IMR-90 (cell line): ENCODE measurements around the gene PLA2G2F. TPM values are rescaled to one million over a fixed set of nuclear protein-coding genes. Genes with fewer than 3 reads are reported as not detected.
A peak's percentile ranks its signal among the peaks of the same experiment; 100 is the strongest.

Experiments used
- ATAC-seq: fragments of 200-7000 bp; cut with Tn5 transposase; 2 replicates; pipeline ENCODE4 v1.9.1; 2020; ENCODE audit warnings: low read depth, mild to moderate bottlenecking, moderate library complexity
- BruUV-seq: library from RNA; stranded (reverse); fragments of 400-500 nt; replicated peaks from 2 replicates; lab custom pipeline; 2021; lab: Mats Ljungman, UMichigan
- CTCF ChIA-PET: fragments of 300-600 bp; formaldehyde crosslinking; extraction: SDS; loops from one replicate; lab custom pipeline; 2021; ENCODE audit warnings: antibody characterized with exemption; lab: Yijun Ruan, JAX
- POLR2A ChIA-PET: fragments of 300-600 bp; sonication (Branson Sonifier 250); formaldehyde crosslinking; loops from one replicate; lab custom pipeline; 2022; ENCODE audit warnings: antibody characterized with exemption; ENCODE audit not compliant: unreplicated experiment; lab: Charles Lee
- DNase-seq: peaks from one replicate; pipeline ENCODE4 v3.0.0; 2013
- H2AFZ ChIP-seq: replicated peaks from 2 replicates; pipeline ENCODE3; 2013; ENCODE audit warnings: low read length, mild to moderate bottlenecking; ENCODE audit not compliant: poor library complexity
- H2AK5ac ChIP-seq: 2 replicates; pipeline ENCODE4 v1.6.1; 2013; ENCODE audit warnings: low read depth, low read length, inconsistent platforms
- H2AK9ac ChIP-seq: replicated peaks from 2 replicates; pipeline ENCODE3; 2013; ENCODE audit warnings: mild to moderate bottlenecking, low read depth, low read length, moderate library complexity; ENCODE audit not compliant: poor library complexity
- H2BK120ac ChIP-seq: 2 replicates; pipeline ENCODE4 v1.6.1; 2013; ENCODE audit warnings: low read depth, low read length, inconsistent platforms
- H2BK15ac ChIP-seq: 3 replicates; pipeline ENCODE4 v1.6.1; 2013; ENCODE audit warnings: low read depth, low read length, inconsistent platforms
- H2BK20ac ChIP-seq: 2 replicates; pipeline ENCODE4 v1.6.1; 2013; ENCODE audit warnings: low read depth, mild to moderate bottlenecking, inconsistent platforms, low read length, moderate library complexity
- H2BK5ac ChIP-seq: 2 replicates; pipeline ENCODE4 v1.6.1; 2013; ENCODE audit warnings: mild to moderate bottlenecking, low read depth, low read length, inconsistent platforms; ENCODE audit not compliant: poor library complexity, severe bottlenecking
- H3K14ac ChIP-seq: replicated peaks from 2 replicates; pipeline ENCODE4 v1.6.1; 2013; ENCODE audit warnings: low read depth, low read length, inconsistent platforms
- H3K18ac ChIP-seq: 2 replicates; pipeline ENCODE4 v1.6.1; 2013; ENCODE audit warnings: low read depth, low read length, control low read depth
- H3K23ac ChIP-seq: 2 replicates; pipeline ENCODE4 v1.6.1; 2013; ENCODE audit warnings: low read depth, low read length, inconsistent platforms
- H3K27ac ChIP-seq: 2 replicates; pipeline ENCODE4 v1.5.1; 2013; ENCODE audit warnings: mild to moderate bottlenecking, control low read depth, low read length; ENCODE audit not compliant: insufficient read depth
- H3K27me3 ChIP-seq: 2 replicates; pipeline ENCODE4 v1.6.1; 2013; ENCODE audit warnings: low read length; ENCODE audit not compliant: control insufficient read depth, insufficient read depth
- H3K36me3 ChIP-seq: 2 replicates; pipeline ENCODE4 v1.6.1; 2013; ENCODE audit warnings: low read length, mixed read lengths; ENCODE audit not compliant: control insufficient read depth, insufficient read depth
- H3K4ac ChIP-seq: 2 replicates; pipeline ENCODE4 v1.6.1; 2013; ENCODE audit warnings: low read depth, low read length, inconsistent platforms
- H3K4me1 ChIP-seq: 2 replicates; pipeline ENCODE4 v1.6.1; 2013; ENCODE audit warnings: low read length, mixed read lengths; ENCODE audit not compliant: control insufficient read depth, insufficient read depth
- H3K4me2 ChIP-seq: 2 replicates; pipeline ENCODE4 v1.6.1; 2013; ENCODE audit warnings: low read depth, mild to moderate bottlenecking, control low read depth, low read length, moderate library complexity
- H3K4me3 ChIP-seq: 2 replicates; pipeline ENCODE4 v1.5.1; 2013; ENCODE audit warnings: low read depth, mild to moderate bottlenecking, control low read depth, low read length, moderate library complexity; ENCODE audit not compliant: insufficient read depth
- H3K56ac ChIP-seq: 2 replicates; pipeline ENCODE4 v1.6.1; 2013; ENCODE audit warnings: low read length, inconsistent platforms; ENCODE audit not compliant: insufficient read depth; ENCODE audit errors: extremely low read depth
- H3K79me1 ChIP-seq, 2 experiments: 2 replicates each; pipeline ENCODE4 v1.6.1; 2013; ENCODE audit warnings: low read length in 2 of 2, inconsistent platforms in 1 of 2, low read depth in 1 of 2
- H3K9ac ChIP-seq: 2 replicates; pipeline ENCODE4 v1.6.1; 2013; ENCODE audit warnings: low read depth, low read length, control low read depth
- H3K9me1 ChIP-seq: 2 replicates; pipeline ENCODE4 v1.6.1; 2013; ENCODE audit warnings: low read length, inconsistent platforms; ENCODE audit not compliant: insufficient read depth
- H3K9me3 ChIP-seq: 2 replicates; pipeline ENCODE4 v1.6.1; 2013; ENCODE audit warnings: low read length; ENCODE audit not compliant: control insufficient read depth, insufficient read depth
- H4K20me1 ChIP-seq: 2 replicates; pipeline ENCODE4 v1.6.1; 2013; ENCODE audit warnings: low read length, inconsistent platforms; ENCODE audit not compliant: insufficient read depth
- H4K5ac ChIP-seq: 2 replicates; pipeline ENCODE4 v1.6.1; 2013; ENCODE audit warnings: mild to moderate bottlenecking, low read depth, low read length, control low read depth
- H4K8ac ChIP-seq, 2 experiments: 2 replicates each; pipeline ENCODE4 v1.6.1; 2013; ENCODE audit warnings: low read depth in 2 of 2, low read length in 2 of 2, control low read depth in 1 of 2, inconsistent platforms in 1 of 2
- H4K91ac ChIP-seq: 2 replicates; pipeline ENCODE4 v1.6.1; 2013; ENCODE audit warnings: low read depth, low read length, inconsistent platforms; ENCODE audit not compliant: insufficient read depth
- WGBS, 2 experiments: methylation state at CpG; one replicate each; pipeline versions ENCODE4 v1.1.5 to v1.1.7; 2013; ENCODE audit warnings: missing lambda C conversion rate in 2 of 2; ENCODE audit not compliant: insufficient read length in 1 of 2; ENCODE audit errors: extremely low coverage in 2 of 2; 5-methylcytosine and 5-hydroxymethylcytosine counted together
- dilution Hi-C: fragments of 300-500 bp; cut with HindIII; formaldehyde crosslinking; loops from one replicate; pipeline ENCODE4 v1.14.3; 2018; ENCODE audit warnings: low sequenced_read_pairs; ENCODE audit not compliant: unreplicated experiment
- in situ Hi-C: fragments of 300-500 bp; cut with MboI; formaldehyde crosslinking; loops from 3 replicates; pipeline ENCODE4 v1.14.3; 2019; ENCODE audit warnings: low sequenced_read_pairs, inconsistent platforms, mixed read lengths
- intact Hi-C: fragments of 100-400 bp; cut with micrococcal nuclease; formaldehyde crosslinking; loops from 2 replicates; pipeline ENCODE4 v1.10.0; 2022
- polyA plus RNA-seq, 3 experiments: library from polyadenylated mRNA; depleted of rRNA; stranded (reverse); fragments of >200 nt; gene quantifications; 2 replicates each; pipeline ENCODE4 v1.2.3, GENCODE V29; 2012; ENCODE audit warnings: low replicate concordance in 1 of 3
- total RNA-seq: library from RNA; depleted of rRNA; stranded (reverse); fragments of >200 nt; gene quantifications from 2 replicates; pipeline ENCODE4 v1.2.3, GENCODE V29; 2012
- TF ChIP-seq, protein P1 (sequence below): fragments of 150-350 bp; IDR thresholded peaks from 2 replicates; pipeline ENCODE4 v1.6.1; 2017; ENCODE audit warnings: mild to moderate bottlenecking, antibody characterized with exemption, low read length, low read depth

The PLA2G2F gene
- total and polyA plus RNA-seq, 2 of the 4 experiments (the other 2 are of a cell fraction), result not detected

DNA sequence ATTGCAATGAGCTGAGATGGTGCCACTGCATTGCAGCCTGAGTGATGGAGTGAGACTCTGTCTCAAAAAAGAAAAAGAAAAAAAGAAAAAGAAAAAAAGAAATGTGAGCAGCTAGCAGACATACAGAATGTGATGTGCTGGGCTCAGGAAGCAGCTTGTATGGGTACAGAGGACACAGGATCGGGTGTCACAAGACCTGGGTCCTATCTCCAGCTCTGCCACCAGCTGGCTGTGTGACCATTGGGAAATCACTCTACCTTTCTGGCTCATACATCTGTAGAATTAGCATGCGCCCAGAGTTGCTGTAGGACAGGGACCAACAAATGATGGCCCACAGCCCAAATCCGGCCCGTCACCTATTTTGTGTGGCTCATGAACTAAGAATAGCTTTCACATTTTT is 50.5 kb downstream of the PLA2G2F start:
- Histone ChIP-seq H2AK5ac (no peak overlapping the region), H3K27ac (no peak overlapping the region), H4K8ac (no peak overlapping the region), H2BK20ac (no peak overlapping the region), H3K9ac (no peak overlapping the region), H3K4me3 (no peak overlapping the region), H3K79me1 (no peaks in the 10 kb centered on the region), H2BK15ac (no peak overlapping the region), H2AFZ (no peak overlapping the region), H3K4me2 (no peak overlapping the region), H4K5ac (no peak overlapping the region), H3K9me3 (no peaks in the 10 kb centered on the region), H3K4me1 (no peaks in the 10 kb centered on the region), H3K18ac (no peak overlapping the region), H3K23ac (no peak overlapping the region), H3K9me1 (no peaks in the 10 kb centered on the region), H3K14ac (no peak overlapping the region), H2BK120ac (no peak overlapping the region), H4K20me1 (no peaks in the 10 kb centered on the region), H3K36me3 (no peaks in the 10 kb centered on the region), H2AK9ac (peak overlapping the region; percentile 3), H3K4ac (no peak overlapping the region), H2BK5ac (no peak overlapping the region), H3K56ac (no peak overlapping the region), H3K27me3 (peaks cover 58% of the 10 kb centered on the region), H4K91ac (no peak overlapping the region)
- TF ChIP-seq, protein P1, sequence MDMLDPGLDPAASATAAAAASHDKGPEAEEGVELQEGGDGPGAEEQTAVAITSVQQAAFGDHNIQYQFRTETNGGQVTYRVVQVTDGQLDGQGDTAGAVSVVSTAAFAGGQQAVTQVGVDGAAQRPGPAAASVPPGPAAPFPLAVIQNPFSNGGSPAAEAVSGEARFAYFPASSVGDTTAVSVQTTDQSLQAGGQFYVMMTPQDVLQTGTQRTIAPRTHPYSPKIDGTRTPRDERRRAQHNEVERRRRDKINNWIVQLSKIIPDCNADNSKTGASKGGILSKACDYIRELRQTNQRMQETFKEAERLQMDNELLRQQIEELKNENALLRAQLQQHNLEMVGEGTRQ, result no peak
- no peak for ATAC-seq
- POLR2A ChIA-PET, result no interaction called here
- no CpG with 5 or more reads among the region's 4 CpGs for WGBS, 2 experiments
- no TSS peak for BruUV-seq
- CTCF ChIA-PET, result no interaction called here
- intact Hi-C loops, result no loop called here
- no peak for DNase-seq
- dilution Hi-C loops, result no loop called here
- in situ Hi-C loops, result no loop called here
